Endothelial cell of umbilical vein (primary cell): ENCODE measurements around the gene FILIP1L. TPM values are rescaled to one million over a fixed set of nuclear protein-coding genes. Genes with fewer than 3 reads are reported as not detected.

ENCODE experiments used
- BruUV-seq: library from RNA; stranded (reverse); fragments of 400-500 nt; replicated peaks from 2 replicates; lab custom pipeline; 2021; lab: Mats Ljungman, UMichigan
- CTCF ChIA-PET: fragments of 300-600, 350-600 bp; sonication (Branson Sonifier 250); formaldehyde crosslinking; loops from one replicate; lab custom pipeline; 2021; ENCODE audit warnings: antibody characterized with exemption, inconsistent platforms; lab: Charles Lee
- POLR2A ChIA-PET: fragments of 300-600, 350-600 bp; sonication (Branson Sonifier 250); formaldehyde crosslinking; loops from one replicate; lab custom pipeline; 2021; ENCODE audit warnings: antibody characterized with exemption, inconsistent platforms; lab: Charles Lee
- DNase-seq: peaks from one replicate; pipeline ENCODE4 v3.0.0-alpha.2; 2011; ENCODE audit warnings: low read depth, low spot score
- FAIRE-seq: peaks from 2 replicates; lab custom pipeline; 2011; peaks lifted over from hg19 to GRCh38; lab: Jason Lieb, UNC
- H2AFZ ChIP-seq: 2 replicates; pipeline ENCODE4 v1.6.0; 2012; ENCODE audit warnings: low read depth, low read length, control low read depth, inconsistent platforms
- H3K27ac ChIP-seq: 2 replicates; pipeline ENCODE4 v1.5.1; 2011; ENCODE audit warnings: low read depth, mild to moderate bottlenecking, control low read depth, low read length, moderate library complexity; ENCODE audit not compliant: insufficient read depth
- H3K27me3 ChIP-seq, 2 experiments: 2 replicates each; pipeline versions ENCODE4 v1.6.0 to v1.6.1; 2011; ENCODE audit warnings: low read length in 2 of 2, mixed read lengths in 1 of 2; ENCODE audit not compliant: control insufficient read depth in 2 of 2, insufficient read depth in 2 of 2
- H3K36me3 ChIP-seq, 2 experiments: 2 replicates in 1 of 2; 3 replicates in 1 of 2; pipeline ENCODE4 v1.5.1; 2011; ENCODE audit warnings: low read length in 2 of 2, mild to moderate bottlenecking in 1 of 2, moderate library complexity in 1 of 2; ENCODE audit not compliant: control insufficient read depth in 2 of 2, insufficient read depth in 2 of 2; ENCODE audit errors: extremely low read depth in 1 of 2
- H3K4me1 ChIP-seq: 3 replicates; pipeline ENCODE4 v1.5.1; 2011; ENCODE audit warnings: mild to moderate bottlenecking, low read length; ENCODE audit not compliant: control insufficient read depth, insufficient read depth; ENCODE audit errors: extremely low read depth
- H3K4me2 ChIP-seq: 2 replicates; pipeline ENCODE4 v1.6.1; 2011; ENCODE audit warnings: low read length, control low read depth, mixed read lengths; ENCODE audit not compliant: insufficient read depth
- H3K4me3 ChIP-seq, 3 experiments: fragments of 200-600 bp in 1 of 3; sonication (generic), shearing (Covaris generic) in 1 of 3; replicated peaks in 1 of 3; 2 replicates each; pipeline ENCODE4 v1.5.1; 2011 to 2016; ENCODE audit warnings: control low read depth in 3 of 3, low read length in 3 of 3, mild to moderate bottlenecking in 2 of 3, inconsistent platforms in 1 of 3, low read depth in 1 of 3, moderate library complexity in 1 of 3; ENCODE audit not compliant: insufficient read depth in 1 of 3
- H3K79me2 ChIP-seq: 2 replicates; pipeline ENCODE4 v1.6.0; 2012; ENCODE audit warnings: low read length, inconsistent platforms; ENCODE audit not compliant: control insufficient read depth, insufficient read depth
- H3K9ac ChIP-seq: replicated peaks from 2 replicates; pipeline ENCODE3; 2011; ENCODE audit warnings: low read length, control low read depth; ENCODE audit not compliant: insufficient read depth; ENCODE audit errors: extremely low read depth
- H3K9me1 ChIP-seq: replicated peaks from 3 replicates; pipeline ENCODE4 v1.6.0; 2011; ENCODE audit warnings: mild to moderate bottlenecking, low read length; ENCODE audit not compliant: control insufficient read depth, insufficient read depth; ENCODE audit errors: extremely low read depth
- H3K9me3 ChIP-seq: replicated peaks from 2 replicates; pipeline ENCODE4 v1.5.1; 2012; ENCODE audit warnings: low read length, inconsistent platforms; ENCODE audit not compliant: control insufficient read depth, insufficient read depth
- H4K20me1 ChIP-seq: replicated peaks from 2 replicates; pipeline ENCODE3; 2011; ENCODE audit warnings: mild to moderate bottlenecking, low read length; ENCODE audit not compliant: control insufficient read depth, insufficient read depth; ENCODE audit errors: extremely low read depth
- EZH2 ChIP-seq: IDR thresholded peaks from 2 replicates; pipeline ENCODE4 v1.6.1; 2012; ENCODE audit warnings: borderline replicate concordance, low read depth, mild to moderate bottlenecking, moderate library complexity, low read length, inconsistent platforms; ENCODE audit not compliant: severe bottlenecking
- FOS ChIP-seq: IDR thresholded peaks from 2 replicates; pipeline ENCODE4 v1.6.1; 2011; ENCODE audit warnings: mild to moderate bottlenecking, low read length, moderate library complexity, borderline replicate concordance; ENCODE audit not compliant: insufficient read depth
- GATA2 ChIP-seq: IDR thresholded peaks from 2 replicates; pipeline ENCODE4 v1.7.0; 2011; ENCODE audit warnings: low read depth, mild to moderate bottlenecking, moderate library complexity, mixed read lengths, low read length; ENCODE audit not compliant: insufficient read length, insufficient read depth
- JUN ChIP-seq: IDR thresholded peaks from 2 replicates; pipeline ENCODE4 v1.6.1; 2011; ENCODE audit warnings: borderline replicate concordance, low read depth; ENCODE audit not compliant: insufficient read length, insufficient read depth
- MYC ChIP-seq: IDR thresholded peaks from one replicate; pipeline ENCODE4 v1.6.1; 2011; ENCODE audit warnings: mild to moderate bottlenecking, low read depth, low read length
- POLR2A ChIP-seq: IDR thresholded peaks from 2 replicates; pipeline ENCODE4 v1.6.1; 2012; ENCODE audit warnings: low read depth, mild to moderate bottlenecking, control low read depth, low read length
- POLR2AphosphoS5 ChIP-seq: IDR thresholded peaks from 2 replicates; pipeline ENCODE4 v1.6.1; 2012; ENCODE audit warnings: low read depth, mild to moderate bottlenecking, control low read depth, low read length, moderate library complexity; ENCODE audit not compliant: insufficient read depth
- dilution Hi-C: fragments of 300-500 bp; cut with MboI; formaldehyde crosslinking; loops from one replicate; pipeline ENCODE4 v1.15.0; 2019; ENCODE audit warnings: low sequenced_read_pairs; ENCODE audit not compliant: extremely low pct_ligation_motif_present
- intact Hi-C: fragments of 100-400 bp; cut with micrococcal nuclease; formaldehyde crosslinking; loops from one replicate; pipeline ENCODE4 v1.10.0; 2022
- polyA plus RNA-seq, 4 experiments: library from polyadenylated mRNA; depleted of rRNA in 3 of 4; stranded (reverse) in 3 of 4; unstranded in 1 of 4; fragments of >200 nt; gene quantifications; 2 replicates each; pipeline versions ENCODE4 v1.2.1 to v1.2.3, GENCODE V29; 2011 to 2012; ENCODE audit warnings: missing spikeins in 1 of 4
- total RNA-seq: library from RNA; stranded (reverse); gene quantifications from 2 replicates; pipeline ENCODE4 v1.2.3, GENCODE V29; 2021
- TF ChIP-seq, protein P1 (sequence below): IDR thresholded peaks from 2 replicates; pipeline ENCODE4 v1.6.1; 2011; ENCODE audit not compliant: insufficient read depth, insufficient read length
- TF ChIP-seq, protein P2 (sequence below), 2 donors: IDR thresholded peaks; 1 replicate in 1 of 2; 2 replicates in 1 of 2; pipeline ENCODE4 v1.5.1; 2011; ENCODE audit warnings: low read length in 2 of 2, mild to moderate bottlenecking in 2 of 2, moderate library complexity in 2 of 2, control low read depth in 1 of 2, inconsistent platforms in 1 of 2, low read depth in 1 of 2; ENCODE audit not compliant: insufficient read depth in 1 of 2; ENCODE audit errors: extremely low read depth in 1 of 2

The FILIP1L gene
- total and polyA plus RNA-seq, 2 donors (not counting 3 experiments of a cell fraction or from before 2014, with no cell fraction given) = 26.0 to 29.9 TPM

DNA sequence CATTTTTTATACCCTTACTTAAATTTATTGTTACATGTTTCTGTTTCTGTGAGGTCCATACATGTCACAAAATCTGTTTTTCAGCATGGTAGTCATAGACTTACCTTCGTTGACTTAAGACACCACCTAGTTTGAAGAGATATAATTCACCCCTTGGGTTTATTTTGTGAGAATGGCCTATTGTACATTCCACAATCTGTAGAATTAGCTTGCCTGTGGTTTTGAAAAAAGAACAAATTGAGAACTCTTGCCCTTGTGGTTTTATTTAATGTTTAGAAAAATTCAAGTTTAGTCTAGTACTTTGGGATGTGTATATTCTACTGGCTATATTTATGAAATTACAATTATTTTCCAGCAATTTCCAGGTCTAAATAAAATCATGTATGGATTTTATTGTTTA, 31.6 kb downstream of the FILIP1L start:
- Histone ChIP-seq H3K9ac (no peak overlapping the region), H3K4me3 (no peak overlapping the region), H3K27ac (no peak overlapping the region), H3K27me3 (no peaks in the 10 kb centered on the region), H2AFZ (no peak overlapping the region), H4K20me1 (no peaks in the 10 kb centered on the region), H3K4me2 (no peak overlapping the region), H3K9me3 (no peaks in the 10 kb centered on the region), H3K36me3 (no peaks in the 10 kb centered on the region), H3K79me2 (no peaks in the 10 kb centered on the region), H3K4me1 (no peaks in the 10 kb centered on the region), H3K9me1 (no peaks in the 10 kb centered on the region)
- POLR2A ChIA-PET = no interaction called here
- dilution Hi-C loops = no loop called here
- intact Hi-C loops = no loop called here
- DNase-seq (no peak), FAIRE-seq (no peak)
- BruUV-seq = no TSS peak
- CTCF ChIA-PET = interaction anchor here (1.6 kb wide), 1 partner anchor 14 kb away, joined by 4 read pairs; no protein-coding TSS in a partner anchor
- TF ChIP-seq MYC (no peak), GATA2 (no peak), JUN (no peak)
- TF ChIP-seq, protein P1, sequence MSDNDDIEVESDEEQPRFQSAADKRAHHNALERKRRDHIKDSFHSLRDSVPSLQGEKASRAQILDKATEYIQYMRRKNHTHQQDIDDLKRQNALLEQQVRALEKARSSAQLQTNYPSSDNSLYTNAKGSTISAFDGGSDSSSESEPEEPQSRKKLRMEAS = no peak

DNA sequence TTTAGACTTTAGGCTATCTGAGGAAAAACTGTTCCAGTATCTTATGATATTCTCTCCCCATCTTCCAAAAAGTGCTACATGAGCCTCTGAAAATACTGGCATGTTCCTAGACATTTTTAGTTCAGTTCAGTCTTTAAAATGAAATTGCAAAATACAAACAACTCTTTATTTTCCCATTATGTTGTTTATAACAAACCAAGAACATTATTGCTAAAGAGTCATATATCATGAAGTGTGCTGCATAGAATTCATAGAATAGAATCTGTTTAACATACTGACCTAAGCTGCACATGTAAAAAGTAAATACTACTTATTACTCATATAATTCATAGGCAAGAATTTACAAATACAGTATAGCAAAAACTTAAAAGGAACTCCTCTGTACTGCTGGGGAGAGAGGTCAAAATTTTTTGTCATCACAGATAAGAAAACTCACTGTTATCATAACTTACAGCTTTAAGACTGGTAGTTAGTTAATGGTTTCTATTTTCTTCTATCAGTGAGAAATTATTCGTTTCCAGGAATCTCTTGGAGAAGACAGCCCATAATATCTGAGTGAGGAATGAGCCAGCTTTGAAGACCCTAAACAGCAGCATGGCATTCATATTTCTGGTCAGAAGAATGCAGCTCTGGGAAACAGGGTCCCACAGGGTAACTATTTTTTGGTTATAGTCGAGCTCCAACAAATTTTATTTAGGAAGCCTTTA, 32.2 kb downstream of the FILIP1L start:
- DNase-seq (no peak), FAIRE-seq (no peak)
- no peaks in the 10 kb centered on the region for H4K20me1 ChIP-seq
- POLR2A ChIA-PET = no interaction called here
- no peak overlapping the region for H3K4me2 ChIP-seq
- no peak overlapping the region for H3K9ac ChIP-seq
- H3K4me3 ChIP-seq = no peak overlapping the region
- no peak overlapping the region for H2AFZ ChIP-seq
- dilution Hi-C loops = no loop called here
- no peaks in the 10 kb centered on the region for H3K9me1 ChIP-seq
- CTCF ChIA-PET = interaction anchor here (1.6 kb wide), 1 partner anchor 13 kb away, joined by 4 read pairs; no protein-coding TSS in a partner anchor
- H3K27me3 ChIP-seq = no peaks in the 10 kb centered on the region
- H3K9me3 ChIP-seq = no peaks in the 10 kb centered on the region
- H3K79me2 ChIP-seq = no peaks in the 10 kb centered on the region
- BruUV-seq = no TSS peak
- no peak overlapping the region for H3K27ac ChIP-seq
- H3K36me3 ChIP-seq = no peaks in the 10 kb centered on the region
- intact Hi-C loops = no loop called here
- TF ChIP-seq POLR2A (no peak), POLR2AphosphoS5 (no peak), JUN (no peak), EZH2 (no peak), FOS (no peak), MYC (no peak), GATA2 (no peak)
- TF ChIP-seq, protein P2, sequence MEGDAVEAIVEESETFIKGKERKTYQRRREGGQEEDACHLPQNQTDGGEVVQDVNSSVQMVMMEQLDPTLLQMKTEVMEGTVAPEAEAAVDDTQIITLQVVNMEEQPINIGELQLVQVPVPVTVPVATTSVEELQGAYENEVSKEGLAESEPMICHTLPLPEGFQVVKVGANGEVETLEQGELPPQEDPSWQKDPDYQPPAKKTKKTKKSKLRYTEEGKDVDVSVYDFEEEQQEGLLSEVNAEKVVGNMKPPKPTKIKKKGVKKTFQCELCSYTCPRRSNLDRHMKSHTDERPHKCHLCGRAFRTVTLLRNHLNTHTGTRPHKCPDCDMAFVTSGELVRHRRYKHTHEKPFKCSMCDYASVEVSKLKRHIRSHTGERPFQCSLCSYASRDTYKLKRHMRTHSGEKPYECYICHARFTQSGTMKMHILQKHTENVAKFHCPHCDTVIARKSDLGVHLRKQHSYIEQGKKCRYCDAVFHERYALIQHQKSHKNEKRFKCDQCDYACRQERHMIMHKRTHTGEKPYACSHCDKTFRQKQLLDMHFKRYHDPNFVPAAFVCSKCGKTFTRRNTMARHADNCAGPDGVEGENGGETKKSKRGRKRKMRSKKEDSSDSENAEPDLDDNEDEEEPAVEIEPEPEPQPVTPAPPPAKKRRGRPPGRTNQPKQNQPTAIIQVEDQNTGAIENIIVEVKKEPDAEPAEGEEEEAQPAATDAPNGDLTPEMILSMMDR (IDR thresholded peaks at IDR 0.05; ENCODE audit: extremely low read depth in 1 of 2, insufficient read depth in 1 of 2, low read depth in 1 of 2, low read length in 2 of 2) = no peak
- TF ChIP-seq, protein P1 = no peak
- no peaks in the 10 kb centered on the region for H3K4me1 ChIP-seq
